Activated T-cell treated with anti-CD3 and anti-CD28 coated beads, Interleukin-2, amount 50 U/mL, for 48 hours (primary cell): ENCODE measurements around the gene DGKK.
"Not testable (repeated sequence)": the region's sequence is repeated elsewhere in the genome, so short reads cannot be mapped to it uniquely, and the experiment has no call there.

Source experiments
- DNase-seq, 2 experiments: peaks; one replicate each; pipeline ENCODE4 v3.0.0-alpha.2; 2020

The DGKK gene

GRCh38 chrX:50407976-50408375, 62.6 kb downstream of the DGKK start:
- DNase-seq: no peak

GRCh38 chrX:50403903-50404302, 66.7 kb downstream of the DGKK start:
- DNase-seq: no peak

- no peak for DNase-seq
These were observed 67.7 kb downstream of the DGKK start for GRCh38 chrX:50402886-50403285.

- no peak for DNase-seq
These were observed 76.7 kb downstream of the DGKK start for GRCh38 chrX:50393902-50394301.

GRCh38 chrX:50386520-50386919, 84.1 kb downstream of the DGKK start:
- DNase-seq: no peak

GRCh38 chrX:50381729-50382415, 88.8 kb downstream of the DGKK start:
- no peak for DNase-seq

- no peak for DNase-seq
These were observed 95.0 kb downstream of the DGKK start for GRCh38 chrX:50375481-50376267.

GRCh38 chrX:50372966-50373365, 97.7 kb downstream of the DGKK start:
- no peak for DNase-seq

GRCh38 chrX:50343917-50344316, 126.7 kb downstream of the DGKK start:
- DNase-seq: no peak

- DNase-seq: no peak
These were observed 137.3 kb downstream of the DGKK start for GRCh38 chrX:50333308-50333707.

- not testable (repeated sequence) for DNase-seq
These were observed 138.0 kb downstream of the DGKK start for GRCh38 chrX:50332668-50333067.

- no peak for DNase-seq
These were observed 143.4 kb downstream of the DGKK start for GRCh38 chrX:50327235-50327634.
